Glomerular visceral epithelial cell (primary cell): Measurements from ENCODE around the gene ITGAD.
"Not testable (repeated sequence)": the region's sequence is repeated elsewhere in the genome, so short reads cannot be mapped to it uniquely, and the experiment has no call there.

ENCODE experiments used
- DNase-seq: peaks from one replicate; pipeline ENCODE4 v3.0.0-alpha.2; 2016; ENCODE audit errors: extremely low spot score

The ITGAD gene

GRCh38 chr16:31429796-31430195 lies 36.7 kb downstream of the ITGAD start:
- DNase-seq, result no peak

GRCh38 chr16:31430380-31431052 lies 37.4 kb downstream of the ITGAD start:
- DNase-seq, result no peak

GRCh38 chr16:31435341-31436220 lies 42.4 kb downstream of the ITGAD start:
- DNase-seq, result no peak

- no peak for DNase-seq
These were observed 43.3 kb downstream of the ITGAD start for GRCh38 chr16:31436221-31437045.

- DNase-seq, result no peak
These were observed 45.3 kb downstream of the ITGAD start for GRCh38 chr16:31438414-31438813.

- DNase-seq, result not testable (repeated sequence)
These were observed 45.9 kb downstream of the ITGAD start for GRCh38 chr16:31439023-31439422.

- no peak for DNase-seq
These were observed 46.4 kb downstream of the ITGAD start for GRCh38 chr16:31439519-31439918.

GRCh38 chr16:31440516-31441184 lies 47.5 kb downstream of the ITGAD start:
- DNase-seq, result no peak

- no peak for DNase-seq
These were observed 48.8 kb downstream of the ITGAD start for GRCh38 chr16:31441956-31442355.

GRCh38 chr16:31445931-31446330 lies 52.8 kb downstream of the ITGAD start:
- not testable (repeated sequence) for DNase-seq

- DNase-seq, result no peak
These were observed 58.1 kb downstream of the ITGAD start for GRCh38 chr16:31451201-31451600.

GRCh38 chr16:31451681-31452351 lies 58.7 kb downstream of the ITGAD start:
- peak; percentile 67 for DNase-seq

GRCh38 chr16:31452631-31453106 lies 59.5 kb downstream of the ITGAD start:
- DNase-seq, result peak; percentile 74

- no peak for DNase-seq
These were observed 60.4 kb downstream of the ITGAD start for GRCh38 chr16:31453255-31454204.

GRCh38 chr16:31455601-31456314 lies 62.6 kb downstream of the ITGAD start:
- DNase-seq, result no peak

GRCh38 chr16:31456988-31457360 lies 63.8 kb downstream of the ITGAD start:
- no peak for DNase-seq

GRCh38 chr16:31458073-31458843 lies 65.1 kb downstream of the ITGAD start:
- DNase-seq, result peak; percentile 53
